ENCODE data around the gene MCCC2.

- TF ChIP-seq CTCF (conservative IDR thresholded peaks at IDR 0.05; ENCODE audit: low read depth, low read length) (no peak), POLR2A (IDR thresholded peaks at IDR 0.05; ENCODE audit: low read depth, low read length) (no peak)
Measured at GRCh38 chr5:71640408-71640807, 53.3 kb downstream of the MCCC2 start.

Measured in IMR-90 (cell line).